ENCODE data around the gene AVPR2. TPM values are rescaled to one million over a fixed set of nuclear protein-coding genes. Genes with fewer than 3 reads are reported as not detected.

The AVPR2 gene
- total and polyA plus RNA-seq, 10 of the 15 experiments (the other 5 are each of a cell fraction or from before 2014, with no cell fraction given): 0.12 to 0.37 TPM; not detected in 8

GRCh38 chrX:153932220-153932915 is 27.9 kb downstream of the AVPR2 start:
- H4K20me1 ChIP-seq (ENCODE audit: control insufficient read depth, insufficient read depth): no peaks in the 10 kb centered on the region
- intact Hi-C loops (cut with micrococcal nuclease; ENCODE audit: unreplicated experiment) (no loop called here), in situ Hi-C loops (cut with MboI) (loop anchor here (5.0 kb wide), 1 partner anchor 440 kb away; the partner anchor contains the start of gene FLNA)
- no peaks in the 10 kb centered on the region; the same call in 2 of the 3 replicates for H3K9me3 ChIP-seq (replicated peaks; ENCODE audit: control insufficient read depth, insufficient read depth, low read length)
- DNase-seq (ENCODE audit: low read depth, low spot score): no peak
- ChIA-PET POLR2A (no interaction called here), SMC1A (ENCODE audit: uncharacterized antibody, unreplicated experiment) (interaction anchor here (1.6 kb wide), 1 partner anchor 15 kb away, joined by 4 read pairs; no protein-coding TSS in a partner anchor), RAD21 (ENCODE audit: unreplicated experiment) (no interaction called here), CTCF (interaction anchor here (1.4 to 4.4 kb wide), 2 partner anchors 10 to 15 kb away, joined by 5 to 28 read pairs; no protein-coding TSS in a partner anchor)
- H3K4me3 ChIP-seq: no peak overlapping the region
- H2AFZ ChIP-seq (ENCODE audit: control insufficient read depth, low read depth, low read length): no peak overlapping the region
- no peak overlapping the region for H3K9ac ChIP-seq (ENCODE audit: control insufficient read depth, insufficient read depth, low read length)
- WGBS (ENCODE audit: insufficient coverage, insufficient replicate concordance, low lambda C conversion rate, missing lambda C conversion rate): 91% methylated on average over 13 of the region's 13 CpGs
- no peaks in the 10 kb centered on the region for H3K27me3 ChIP-seq (replicated peaks in 1 of 2; ENCODE audit: control insufficient read depth in 2 of 2, insufficient read depth in 2 of 2, low read length in 1 of 2)
- no peak overlapping the region for H3K27ac ChIP-seq (ENCODE audit: control insufficient read depth, insufficient read depth)
- BruUV-seq (replicated peaks): no TSS peak
- ATAC-seq: no peak
- H3K79me2 ChIP-seq (ENCODE audit: control insufficient read depth, insufficient read depth, low read length): peaks cover 16% of the 10 kb centered on the region
- no peak for FAIRE-seq
- peaks cover 0 to 2% of the 10 kb centered on the region in 2 experiments; a peak in 3 of 4 replicates for H3K36me3 ChIP-seq (ENCODE audit: control insufficient read depth in 2 of 2, insufficient read depth in 2 of 2, low read length in 1 of 2)
- H3K4me2 ChIP-seq (ENCODE audit: control insufficient read depth, insufficient read depth): no peak overlapping the region
- TF ChIP-seq ASH2L (IDR thresholded peaks at IDR 0.05; ENCODE audit: borderline replicate concordance, low read depth): no peak
- H3K4me1 ChIP-seq (ENCODE audit: control insufficient read depth, insufficient read depth, low read length): no peaks in the 10 kb centered on the region; the same call in 1 of the 2 replicates

DNA sequence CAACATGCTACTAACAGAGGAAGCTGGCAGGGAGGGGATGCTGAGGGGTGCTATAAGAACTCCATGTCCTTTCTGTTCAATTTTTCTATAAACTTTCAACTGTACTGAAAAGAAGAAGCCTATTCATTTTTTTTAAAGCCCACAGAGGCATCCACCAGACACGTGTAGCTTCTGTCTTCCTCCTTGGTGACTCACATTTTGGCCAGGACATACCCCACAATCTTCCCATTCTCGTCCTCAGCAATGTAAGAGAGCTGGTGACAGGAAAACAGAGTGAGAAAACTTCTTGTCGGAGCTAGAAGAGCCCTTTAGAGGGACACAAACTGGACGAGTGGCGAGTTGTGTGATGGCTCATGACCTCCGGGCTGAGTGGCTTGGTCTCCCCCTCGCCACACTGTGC is 29.3 kb downstream of the AVPR2 start:
- no TSS peak for BruUV-seq (replicated peaks)
- Histone ChIP-seq H3K27ac (ENCODE audit: control insufficient read depth, insufficient read depth) (no peak overlapping the region), H3K79me2 (ENCODE audit: control insufficient read depth, insufficient read depth, low read length) (peaks cover 13% of the 10 kb centered on the region), H3K27me3 (replicated peaks in 1 of 2; ENCODE audit: control insufficient read depth in 2 of 2, insufficient read depth in 2 of 2, low read length in 1 of 2) (no peaks in the 10 kb centered on the region), H3K9me3 (replicated peaks; ENCODE audit: control insufficient read depth, insufficient read depth, low read length) (no peaks in the 10 kb centered on the region), H3K4me1 (ENCODE audit: control insufficient read depth, insufficient read depth, low read length) (no peaks in the 10 kb centered on the region; the same call in 1 of the 2 replicates), H3K4me2 (ENCODE audit: control insufficient read depth, insufficient read depth) (peak overlapping the region; percentile 77), H4K20me1 (ENCODE audit: control insufficient read depth, insufficient read depth) (no peaks in the 10 kb centered on the region), H3K36me3 (ENCODE audit: control insufficient read depth in 2 of 2, insufficient read depth in 2 of 2, low read length in 1 of 2) (peaks cover 0 to 2% of the 10 kb centered on the region in 2 experiments; a peak in 3 of 4 replicates), H2AFZ (ENCODE audit: control insufficient read depth, low read depth, low read length) (no peak overlapping the region), H3K4me3 (peak overlapping the region; percentile 90), H3K9ac (ENCODE audit: control insufficient read depth, insufficient read depth, low read length) (peak overlapping the region; percentile 71)
- ChIA-PET CTCF (interaction anchor here (1.0 to 4.4 kb wide), 4 partner anchors 9 to 19 kb away, joined by 3 to 28 read pairs (median 4); no protein-coding TSS in a partner anchor), SMC1A (ENCODE audit: uncharacterized antibody, unreplicated experiment) (interaction anchor here (1.0 to 1.6 kb wide), 3 partner anchors 8 to 35 kb away, joined by 3 to 4 read pairs (median 4); no protein-coding TSS in a partner anchor), RAD21 (ENCODE audit: unreplicated experiment) (interaction anchor here (1.6 kb wide), 1 partner anchor 48 kb away, joined by 3 read pairs; no protein-coding TSS in a partner anchor), POLR2A (interaction anchor here (1.6 kb wide), 1 partner anchor 9 kb away, joined by 6 read pairs; no protein-coding TSS in a partner anchor)
- FAIRE-seq: no peak
- in situ Hi-C loops (cut with MboI) (loop anchor here (5.0 kb wide), 1 partner anchor 439 kb away; the partner anchor contains the start of gene FLNA), intact Hi-C loops (cut with micrococcal nuclease; ENCODE audit: unreplicated experiment) (no loop called here)
- no peak for DNase-seq (ENCODE audit: low read depth, low spot score)
- TF ChIP-seq NFXL1 (IDR thresholded peaks at IDR 0.05; ENCODE audit: borderline replicate concordance): no peak
- no peak for ATAC-seq
- WGBS (ENCODE audit: insufficient coverage, insufficient replicate concordance, low lambda C conversion rate, missing lambda C conversion rate): 24% methylated on average over 7 of the region's 7 CpGs
